ENCODE measurements around the gene SNX9. TPM values are rescaled to one million over a fixed set of nuclear protein-coding genes. Genes with fewer than 3 reads are reported as not detected.

Gene SNX9
- total and polyA plus RNA-seq, 2 of the 8 experiments (the other 6 are each of a cell fraction or from before 2014, with no cell fraction given) = 11.8 to 23.2 TPM

DNA sequence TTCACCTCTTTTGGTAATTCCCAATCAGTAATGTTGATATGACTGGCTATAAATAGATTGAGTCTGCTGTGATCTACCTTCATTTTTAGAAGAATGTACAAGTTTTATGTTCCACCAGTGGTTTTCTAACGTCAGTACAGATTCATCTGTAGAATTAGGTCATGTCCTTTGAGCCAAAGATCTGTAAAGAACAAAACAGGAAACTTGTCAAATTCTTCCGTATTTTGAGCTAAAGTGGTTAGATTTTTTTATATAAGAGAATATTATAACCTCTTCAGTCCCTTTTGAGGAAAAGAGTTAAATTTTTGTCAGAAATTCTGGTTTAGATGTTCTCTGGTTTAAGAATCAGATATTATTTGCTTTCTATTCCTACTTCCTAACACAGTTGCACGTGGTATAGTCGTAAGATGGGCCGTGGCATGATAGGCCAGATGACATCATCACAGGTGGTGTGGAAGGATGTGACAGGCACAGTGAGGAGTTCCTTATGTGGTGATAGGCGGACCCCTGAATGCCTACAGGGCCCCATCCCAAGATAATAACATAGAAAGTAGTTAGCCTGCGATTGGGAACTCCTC lies 62.3 kb downstream of the SNX9 start (continued):
- TF ChIP-seq KDM1A (IDR thresholded peaks at IDR 0.05; ENCODE audit: borderline replicate concordance, low read length) = no peak

All from H1 (cell line).